ENCODE results near the gene WBP2.
"Not testable (repeated sequence)": the region's sequence is repeated elsewhere in the genome, so short reads cannot be mapped to it uniquely, and the experiment has no call there.

WBP2 gene

DNA sequence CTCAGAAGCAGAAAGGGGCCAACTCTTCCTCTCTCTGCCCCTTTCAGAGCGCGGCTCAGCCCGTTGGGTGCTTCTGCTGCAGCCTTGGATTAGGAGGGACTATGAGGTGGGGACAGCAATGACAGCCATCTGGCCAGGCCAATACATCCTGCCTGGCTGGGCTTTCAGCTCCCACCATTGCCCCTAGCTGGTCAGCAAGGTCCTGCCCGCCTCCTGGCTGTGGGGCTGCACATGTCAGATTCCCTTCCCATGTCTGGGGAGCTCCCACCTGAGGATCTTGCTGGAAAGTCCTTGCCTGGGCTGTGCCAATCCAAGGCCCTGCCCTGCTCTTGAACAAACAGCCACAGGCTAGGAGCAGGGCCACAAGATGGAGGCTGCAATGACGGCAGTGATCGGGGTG, 33.3 kb upstream of the WBP2 start:
- ChIA-PET POLR2A (interaction anchor here (2.2 kb wide), 2 partner anchors 11 to 33 kb away, joined by 6 to 7 read pairs; partner anchors contain the start of genes TRIM47 and WBP2), CTCF (interaction anchor here (1.0 to 1.9 kb wide), 3 partner anchors 13 to 22 kb away, joined by 3 to 7 read pairs (median 5); no protein-coding TSS in a partner anchor)
- Histone ChIP-seq H3K36me3 (ENCODE audit: control insufficient read depth in 2 of 2, insufficient read depth in 1 of 2, low read length in 2 of 2) (peaks cover 11 to 38% of the 10 kb centered on the region in 2 experiments; a peak in 2 of 3 replicates), H3K4me3 (ENCODE audit: low read depth, low read length) (no peak overlapping the region), H3K27ac (ENCODE audit: extremely low read depth, low read depth, low read length) (0 out of 2 replicates have a peak overlapping the region, but pooled peaks have one; percentile 4), H3K9me3 (ENCODE audit: control insufficient read depth, insufficient read depth, low read depth, low read length) (no peaks in the 10 kb centered on the region), H3K4me1 (ENCODE audit: control insufficient read depth, insufficient read depth, low read length) (no peaks in the 10 kb centered on the region)
- TF ChIP-seq ZNF16 (tag by site-specific recombination; IDR thresholded peaks at IDR 0.05; ENCODE audit: low read depth) = no peak
- TF ChIP-seq, protein P1, sequence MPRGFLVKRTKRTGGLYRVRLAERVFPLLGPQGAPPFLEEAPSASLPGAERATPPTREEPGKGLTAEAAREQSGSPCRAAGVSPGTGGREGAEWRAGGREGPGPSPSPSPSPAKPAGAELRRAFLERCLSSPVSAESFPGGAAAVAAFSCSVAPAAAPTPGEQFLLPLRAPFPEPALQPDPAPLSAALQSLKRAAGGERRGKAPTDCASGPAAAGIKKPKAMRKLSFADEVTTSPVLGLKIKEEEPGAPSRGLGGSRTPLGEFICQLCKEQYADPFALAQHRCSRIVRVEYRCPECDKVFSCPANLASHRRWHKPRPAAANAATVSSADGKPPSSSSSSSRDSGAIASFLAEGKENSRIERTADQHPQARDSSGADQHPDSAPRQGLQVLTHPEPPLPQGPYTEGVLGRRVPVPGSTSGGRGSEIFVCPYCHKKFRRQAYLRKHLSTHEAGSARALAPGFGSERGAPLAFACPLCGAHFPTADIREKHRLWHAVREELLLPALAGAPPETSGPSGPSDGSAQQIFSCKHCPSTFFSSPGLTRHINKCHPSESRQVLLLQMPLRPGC (tag by site-specific recombination; IDR thresholded peaks at IDR 0.05) = no peak
- no peak for TF ChIP-seq ZNF843 (tag by site-specific recombination; IDR thresholded peaks at IDR 0.05)
- no peak for TF ChIP-seq ZNF416 (tag by site-specific recombination; IDR thresholded peaks at IDR 0.05)
- TF ChIP-seq, protein P2, sequence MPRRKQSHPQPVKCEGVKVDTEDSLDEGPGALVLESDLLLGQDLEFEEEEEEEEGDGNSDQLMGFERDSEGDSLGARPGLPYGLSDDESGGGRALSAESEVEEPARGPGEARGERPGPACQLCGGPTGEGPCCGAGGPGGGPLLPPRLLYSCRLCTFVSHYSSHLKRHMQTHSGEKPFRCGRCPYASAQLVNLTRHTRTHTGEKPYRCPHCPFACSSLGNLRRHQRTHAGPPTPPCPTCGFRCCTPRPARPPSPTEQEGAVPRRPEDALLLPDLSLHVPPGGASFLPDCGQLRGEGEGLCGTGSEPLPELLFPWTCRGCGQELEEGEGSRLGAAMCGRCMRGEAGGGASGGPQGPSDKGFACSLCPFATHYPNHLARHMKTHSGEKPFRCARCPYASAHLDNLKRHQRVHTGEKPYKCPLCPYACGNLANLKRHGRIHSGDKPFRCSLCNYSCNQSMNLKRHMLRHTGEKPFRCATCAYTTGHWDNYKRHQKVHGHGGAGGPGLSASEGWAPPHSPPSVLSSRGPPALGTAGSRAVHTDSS (tag by site-specific recombination; IDR thresholded peaks at IDR 0.05) = no peak
- no peak for TF ChIP-seq KLF1 (tag by site-specific recombination; IDR thresholded peaks at IDR 0.05)
- TF ChIP-seq, protein P3, sequence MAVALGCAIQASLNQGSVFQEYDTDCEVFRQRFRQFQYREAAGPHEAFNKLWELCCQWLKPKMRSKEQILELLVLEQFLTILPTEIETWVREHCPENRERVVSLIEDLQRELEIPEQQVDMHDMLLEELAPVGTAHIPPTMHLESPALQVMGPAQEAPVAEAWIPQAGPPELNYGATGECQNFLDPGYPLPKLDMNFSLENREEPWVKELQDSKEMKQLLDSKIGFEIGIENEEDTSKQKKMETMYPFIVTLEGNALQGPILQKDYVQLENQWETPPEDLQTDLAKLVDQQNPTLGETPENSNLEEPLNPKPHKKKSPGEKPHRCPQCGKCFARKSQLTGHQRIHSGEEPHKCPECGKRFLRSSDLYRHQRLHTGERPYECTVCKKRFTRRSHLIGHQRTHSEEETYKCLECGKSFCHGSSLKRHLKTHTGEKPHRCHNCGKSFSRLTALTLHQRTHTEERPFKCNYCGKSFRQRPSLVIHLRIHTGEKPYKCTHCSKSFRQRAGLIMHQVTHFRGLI (tag by site-specific recombination; IDR thresholded peaks at IDR 0.05) = peak; percentile 57; the same call in 1 of the 2 replicates
- peak; percentile 45 for TF ChIP-seq SP2 (tag by site-specific recombination; IDR thresholded peaks at IDR 0.05)
- no peak for TF ChIP-seq ZNF433 (tag by site-specific recombination; IDR thresholded peaks at IDR 0.05; ENCODE audit: low read depth)

DNA sequence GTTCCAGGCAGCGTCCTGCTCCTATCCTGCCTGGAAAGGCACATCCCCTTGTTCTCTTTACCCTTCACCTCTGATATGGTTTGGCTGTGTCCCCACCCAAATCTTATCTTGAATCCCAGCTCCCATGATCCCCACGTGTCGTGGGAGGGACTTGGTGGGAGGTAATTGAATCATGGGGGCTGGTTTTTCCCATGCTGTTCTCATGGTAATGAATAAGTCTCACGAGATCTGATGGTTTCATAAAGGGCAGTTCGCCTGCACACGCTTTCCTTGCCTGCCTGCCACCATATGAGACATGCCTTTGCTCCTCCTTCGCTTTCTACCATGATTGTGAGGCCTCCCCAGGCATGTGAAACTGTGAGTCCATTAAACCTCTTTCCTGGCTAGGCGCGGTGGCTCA, 30.7 kb upstream of the WBP2 start:
- peak; percentile 56 for TF ChIP-seq ZFHX2 (tag by site-specific recombination; conservative IDR thresholded peaks at IDR 0.05)
- H3K36me3 ChIP-seq (ENCODE audit: control insufficient read depth in 2 of 2, insufficient read depth in 1 of 2, low read length in 2 of 2) = peaks cover 11 to 16% of the 10 kb centered on the region in 2 experiments; a peak in 2 of 3 replicates
- not testable (repeated sequence) for H3K4me3 ChIP-seq (ENCODE audit: low read depth, low read length); H3K4me1 ChIP-seq (ENCODE audit: control insufficient read depth, insufficient read depth, low read length); H3K9me3 ChIP-seq (ENCODE audit: control insufficient read depth, insufficient read depth, low read depth, low read length); H3K27ac ChIP-seq (ENCODE audit: extremely low read depth, low read depth, low read length)
- CTCF ChIA-PET = interaction anchor here (0.9 kb wide), 1 partner anchor 25 kb away, joined by 3 read pairs; no protein-coding TSS in a partner anchor
- POLR2A ChIA-PET = interaction anchor here (1.0 to 2.0 kb wide), 2 partner anchors 10 to 13 kb away, joined by 3 to 4 read pairs; partner anchors contain the start of gene TRIM65

DNA sequence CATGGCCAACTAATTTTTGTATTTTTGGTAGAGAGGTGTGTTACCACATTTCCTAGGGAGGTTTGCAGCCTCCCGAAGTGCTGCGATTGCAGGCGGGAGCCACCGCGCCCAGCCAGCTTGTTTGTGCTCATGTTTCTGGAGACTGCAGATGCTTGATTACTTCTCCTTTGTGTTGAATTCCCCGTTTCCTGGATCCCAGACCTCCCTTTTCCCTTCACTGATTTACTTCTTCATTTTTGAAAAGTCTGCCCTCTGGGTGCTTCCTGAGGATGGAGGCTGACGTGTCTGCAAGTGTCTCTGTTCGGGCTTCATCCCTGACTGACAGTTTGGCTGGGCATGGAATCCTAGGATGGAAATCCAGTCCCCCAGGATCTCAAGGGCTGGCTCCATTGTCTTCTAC, 30.3 kb upstream of the WBP2 start:
- Histone ChIP-seq H3K4me1 (ENCODE audit: control insufficient read depth, insufficient read depth, low read length) (no peaks in the 10 kb centered on the region), H3K4me3 (ENCODE audit: low read depth, low read length) (no peak overlapping the region), H3K27ac (ENCODE audit: extremely low read depth, low read depth, low read length) (no peak overlapping the region), H3K36me3 (ENCODE audit: control insufficient read depth in 2 of 2, insufficient read depth in 1 of 2, low read length in 2 of 2) (peaks cover 11% of the 10 kb centered on the region in 2 experiments; a peak in 2 of 3 replicates), H3K9me3 (ENCODE audit: control insufficient read depth, insufficient read depth, low read depth, low read length) (no peaks in the 10 kb centered on the region)
- CTCF ChIA-PET = interaction anchor here (0.9 kb wide), 1 partner anchor 24 kb away, joined by 3 read pairs; no protein-coding TSS in a partner anchor
- POLR2A ChIA-PET = interaction anchor here (1.0 to 2.0 kb wide), 2 partner anchors 11 to 13 kb away, joined by 3 to 4 read pairs; partner anchors contain the start of gene TRIM65
- TF ChIP-seq, protein P4, sequence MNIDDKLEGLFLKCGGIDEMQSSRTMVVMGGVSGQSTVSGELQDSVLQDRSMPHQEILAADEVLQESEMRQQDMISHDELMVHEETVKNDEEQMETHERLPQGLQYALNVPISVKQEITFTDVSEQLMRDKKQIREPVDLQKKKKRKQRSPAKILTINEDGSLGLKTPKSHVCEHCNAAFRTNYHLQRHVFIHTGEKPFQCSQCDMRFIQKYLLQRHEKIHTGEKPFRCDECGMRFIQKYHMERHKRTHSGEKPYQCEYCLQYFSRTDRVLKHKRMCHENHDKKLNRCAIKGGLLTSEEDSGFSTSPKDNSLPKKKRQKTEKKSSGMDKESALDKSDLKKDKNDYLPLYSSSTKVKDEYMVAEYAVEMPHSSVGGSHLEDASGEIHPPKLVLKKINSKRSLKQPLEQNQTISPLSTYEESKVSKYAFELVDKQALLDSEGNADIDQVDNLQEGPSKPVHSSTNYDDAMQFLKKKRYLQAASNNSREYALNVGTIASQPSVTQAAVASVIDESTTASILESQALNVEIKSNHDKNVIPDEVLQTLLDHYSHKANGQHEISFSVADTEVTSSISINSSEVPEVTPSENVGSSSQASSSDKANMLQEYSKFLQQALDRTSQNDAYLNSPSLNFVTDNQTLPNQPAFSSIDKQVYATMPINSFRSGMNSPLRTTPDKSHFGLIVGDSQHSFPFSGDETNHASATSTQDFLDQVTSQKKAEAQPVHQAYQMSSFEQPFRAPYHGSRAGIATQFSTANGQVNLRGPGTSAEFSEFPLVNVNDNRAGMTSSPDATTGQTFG (tag by site-specific recombination; IDR thresholded peaks at IDR 0.05; ENCODE audit: borderline replicate concordance) = no peak
- TF ChIP-seq HOXC10 (CRISPR knock-in tag; IDR thresholded peaks at IDR 0.05) = no peak
- no peak for TF ChIP-seq ZNF521 (tag by site-specific recombination; IDR thresholded peaks at IDR 0.05)
- TF ChIP-seq ZNF654 (tag by site-specific recombination; IDR thresholded peaks at IDR 0.05; ENCODE audit: low read depth) = no peak
- no peak for TF ChIP-seq ZNF660 (tag by site-specific recombination; IDR thresholded peaks at IDR 0.05)
- TF ChIP-seq, protein P5, sequence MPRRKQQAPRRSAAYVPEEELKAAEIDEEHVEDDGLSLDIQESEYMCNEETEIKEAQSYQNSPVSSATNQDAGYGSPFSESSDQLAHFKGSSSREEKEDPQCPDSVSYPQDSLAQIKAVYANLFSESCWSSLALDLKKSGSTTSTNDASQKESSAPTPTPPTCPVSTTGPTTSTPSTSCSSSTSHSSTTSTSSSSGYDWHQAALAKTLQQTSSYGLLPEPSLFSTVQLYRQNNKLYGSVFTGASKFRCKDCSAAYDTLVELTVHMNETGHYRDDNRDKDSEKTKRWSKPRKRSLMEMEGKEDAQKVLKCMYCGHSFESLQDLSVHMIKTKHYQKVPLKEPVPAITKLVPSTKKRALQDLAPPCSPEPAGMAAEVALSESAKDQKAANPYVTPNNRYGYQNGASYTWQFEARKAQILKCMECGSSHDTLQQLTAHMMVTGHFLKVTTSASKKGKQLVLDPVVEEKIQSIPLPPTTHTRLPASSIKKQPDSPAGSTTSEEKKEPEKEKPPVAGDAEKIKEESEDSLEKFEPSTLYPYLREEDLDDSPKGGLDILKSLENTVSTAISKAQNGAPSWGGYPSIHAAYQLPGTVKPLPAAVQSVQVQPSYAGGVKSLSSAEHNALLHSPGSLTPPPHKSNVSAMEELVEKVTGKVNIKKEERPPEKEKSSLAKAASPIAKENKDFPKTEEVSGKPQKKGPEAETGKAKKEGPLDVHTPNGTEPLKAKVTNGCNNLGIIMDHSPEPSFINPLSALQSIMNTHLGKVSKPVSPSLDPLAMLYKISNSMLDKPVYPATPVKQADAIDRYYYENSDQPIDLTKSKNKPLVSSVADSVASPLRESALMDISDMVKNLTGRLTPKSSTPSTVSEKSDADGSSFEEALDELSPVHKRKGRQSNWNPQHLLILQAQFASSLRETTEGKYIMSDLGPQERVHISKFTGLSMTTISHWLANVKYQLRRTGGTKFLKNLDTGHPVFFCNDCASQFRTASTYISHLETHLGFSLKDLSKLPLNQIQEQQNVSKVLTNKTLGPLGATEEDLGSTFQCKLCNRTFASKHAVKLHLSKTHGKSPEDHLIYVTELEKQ (tag by site-specific recombination; IDR thresholded peaks at IDR 0.05; ENCODE audit: borderline replicate concordance) = no peak

Measured in HEK293 (cell line).